ENCODE measurements around the gene KPNA3.

GRCh38 chr13:49701491-49701890, 91.0 kb downstream of the KPNA3 start:
- TF ChIP-seq ZNF8 (CRISPR knock-in tag; IDR thresholded peaks at IDR 0.05) (no peak), BACH2 (CRISPR knock-in tag; IDR thresholded peaks at IDR 0.05; ENCODE audit: borderline replicate concordance) (no peak), RARB (CRISPR knock-in tag; IDR thresholded peaks at IDR 0.05) (no peak), PATZ1 (CRISPR knock-in tag; IDR thresholded peaks at IDR 0.05; ENCODE audit: borderline replicate concordance) (no peak), ZFP3 (CRISPR knock-in tag; IDR thresholded peaks at IDR 0.05) (no peak), POU6F1 (CRISPR knock-in tag; IDR thresholded peaks at IDR 0.05; ENCODE audit: borderline replicate concordance, low read depth) (no peak), ZC3H10 (CRISPR knock-in tag; IDR thresholded peaks at IDR 0.05) (no peak), GLIS3 (CRISPR knock-in tag; IDR thresholded peaks at IDR 0.05) (no peak), ZNF70 (CRISPR knock-in tag; IDR thresholded peaks at IDR 0.05) (no peak)
- TF ChIP-seq, protein P1, sequence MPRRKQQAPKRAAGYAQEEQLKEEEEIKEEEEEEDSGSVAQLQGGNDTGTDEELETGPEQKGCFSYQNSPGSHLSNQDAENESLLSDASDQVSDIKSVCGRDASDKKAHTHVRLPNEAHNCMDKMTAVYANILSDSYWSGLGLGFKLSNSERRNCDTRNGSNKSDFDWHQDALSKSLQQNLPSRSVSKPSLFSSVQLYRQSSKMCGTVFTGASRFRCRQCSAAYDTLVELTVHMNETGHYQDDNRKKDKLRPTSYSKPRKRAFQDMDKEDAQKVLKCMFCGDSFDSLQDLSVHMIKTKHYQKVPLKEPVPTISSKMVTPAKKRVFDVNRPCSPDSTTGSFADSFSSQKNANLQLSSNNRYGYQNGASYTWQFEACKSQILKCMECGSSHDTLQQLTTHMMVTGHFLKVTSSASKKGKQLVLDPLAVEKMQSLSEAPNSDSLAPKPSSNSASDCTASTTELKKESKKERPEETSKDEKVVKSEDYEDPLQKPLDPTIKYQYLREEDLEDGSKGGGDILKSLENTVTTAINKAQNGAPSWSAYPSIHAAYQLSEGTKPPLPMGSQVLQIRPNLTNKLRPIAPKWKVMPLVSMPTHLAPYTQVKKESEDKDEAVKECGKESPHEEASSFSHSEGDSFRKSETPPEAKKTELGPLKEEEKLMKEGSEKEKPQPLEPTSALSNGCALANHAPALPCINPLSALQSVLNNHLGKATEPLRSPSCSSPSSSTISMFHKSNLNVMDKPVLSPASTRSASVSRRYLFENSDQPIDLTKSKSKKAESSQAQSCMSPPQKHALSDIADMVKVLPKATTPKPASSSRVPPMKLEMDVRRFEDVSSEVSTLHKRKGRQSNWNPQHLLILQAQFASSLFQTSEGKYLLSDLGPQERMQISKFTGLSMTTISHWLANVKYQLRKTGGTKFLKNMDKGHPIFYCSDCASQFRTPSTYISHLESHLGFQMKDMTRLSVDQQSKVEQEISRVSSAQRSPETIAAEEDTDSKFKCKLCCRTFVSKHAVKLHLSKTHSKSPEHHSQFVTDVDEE (CRISPR knock-in tag; IDR thresholded peaks at IDR 0.05): no peak
- TF ChIP-seq, protein P2, sequence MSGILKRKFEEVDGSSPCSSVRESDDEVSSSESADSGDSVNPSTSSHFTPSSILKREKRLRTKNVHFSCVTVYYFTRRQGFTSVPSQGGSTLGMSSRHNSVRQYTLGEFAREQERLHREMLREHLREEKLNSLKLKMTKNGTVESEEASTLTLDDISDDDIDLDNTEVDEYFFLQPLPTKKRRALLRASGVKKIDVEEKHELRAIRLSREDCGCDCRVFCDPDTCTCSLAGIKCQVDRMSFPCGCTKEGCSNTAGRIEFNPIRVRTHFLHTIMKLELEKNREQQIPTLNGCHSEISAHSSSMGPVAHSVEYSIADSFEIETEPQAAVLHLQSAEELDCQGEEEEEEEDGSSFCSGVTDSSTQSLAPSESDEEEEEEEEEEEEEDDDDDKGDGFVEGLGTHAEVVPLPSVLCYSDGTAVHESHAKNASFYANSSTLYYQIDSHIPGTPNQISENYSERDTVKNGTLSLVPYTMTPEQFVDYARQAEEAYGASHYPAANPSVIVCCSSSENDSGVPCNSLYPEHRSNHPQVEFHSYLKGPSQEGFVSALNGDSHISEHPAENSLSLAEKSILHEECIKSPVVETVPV (CRISPR knock-in tag; IDR thresholded peaks at IDR 0.05): no peak
- TF ChIP-seq, protein P3, sequence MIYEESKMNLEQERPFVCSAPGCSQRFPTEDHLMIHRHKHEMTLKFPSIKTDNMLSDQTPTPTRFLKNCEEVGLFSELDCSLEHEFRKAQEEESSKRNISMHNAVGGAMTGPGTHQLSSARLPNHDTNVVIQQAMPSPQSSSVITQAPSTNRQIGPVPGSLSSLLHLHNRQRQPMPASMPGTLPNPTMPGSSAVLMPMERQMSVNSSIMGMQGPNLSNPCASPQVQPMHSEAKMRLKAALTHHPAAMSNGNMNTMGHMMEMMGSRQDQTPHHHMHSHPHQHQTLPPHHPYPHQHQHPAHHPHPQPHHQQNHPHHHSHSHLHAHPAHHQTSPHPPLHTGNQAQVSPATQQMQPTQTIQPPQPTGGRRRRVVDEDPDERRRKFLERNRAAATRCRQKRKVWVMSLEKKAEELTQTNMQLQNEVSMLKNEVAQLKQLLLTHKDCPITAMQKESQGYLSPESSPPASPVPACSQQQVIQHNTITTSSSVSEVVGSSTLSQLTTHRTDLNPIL (CRISPR knock-in tag; IDR thresholded peaks at IDR 0.05; ENCODE audit: low read depth): no peak

Data from SK-N-SH treated with all-trans-retinoic acid at 6 μM for 48 hours (cell line).